Testis (tissue), 2 donors: Measurements from ENCODE around the gene GALNT5.
A peak's percentile ranks its signal among the peaks of the same experiment; 100 is the strongest.

ENCODE experiments used
- CTCF ChIP-seq, 3 experiments: fragments of 450-650 bp in 2 of 3; fragments of 200-600 bp in 1 of 3; sonication (generic) in 1 of 3; IDR thresholded peaks; one replicate each; pipeline ENCODE4 v1.5.1; 2016 to 2019; ENCODE audit warnings: antibody characterized with exemption in 3 of 3, mild to moderate bottlenecking in 2 of 3, moderate library complexity in 1 of 3
- POLR2A ChIP-seq: fragments of 450-650 bp; IDR thresholded peaks from one replicate; pipeline ENCODE4 v1.6.1; 2017; ENCODE audit warnings: antibody characterized with exemption, mild to moderate bottlenecking, moderate library complexity

- no peak for TF ChIP-seq POLR2A
- TF ChIP-seq CTCF (IDR thresholded peaks at IDR 0.05), result peak; percentile 30 to 89 (median 32)
Observed at GRCh38 chr2:157336137-157337010, 78.9 kb downstream of the GALNT5 start.
